IMR-90 (cell line): ENCODE data around the gene EFHD2. TPM values are rescaled to one million over a fixed set of nuclear protein-coding genes. Genes with fewer than 3 reads are reported as not detected.
A peak's percentile ranks its signal among the peaks of the same experiment; 100 is the strongest.

Source experiments
- ATAC-seq: fragments of 200-7000 bp; cut with Tn5 transposase; 2 replicates; pipeline ENCODE4 v1.9.1; 2020; ENCODE audit warnings: low read depth, mild to moderate bottlenecking, moderate library complexity
- BruUV-seq: library from RNA; stranded (reverse); fragments of 400-500 nt; replicated peaks from 2 replicates; lab custom pipeline; 2021; lab: Mats Ljungman, UMichigan
- CTCF ChIA-PET: fragments of 300-600 bp; formaldehyde crosslinking; extraction: SDS; loops from one replicate; lab custom pipeline; 2021; ENCODE audit warnings: antibody characterized with exemption; lab: Yijun Ruan, JAX
- POLR2A ChIA-PET: fragments of 300-600 bp; sonication (Branson Sonifier 250); formaldehyde crosslinking; loops from one replicate; lab custom pipeline; 2022; ENCODE audit warnings: antibody characterized with exemption; ENCODE audit not compliant: unreplicated experiment; lab: Charles Lee
- DNase-seq: peaks from one replicate; pipeline ENCODE4 v3.0.0; 2013
- H2AFZ ChIP-seq: replicated peaks from 2 replicates; pipeline ENCODE3; 2013; ENCODE audit warnings: low read length, mild to moderate bottlenecking; ENCODE audit not compliant: poor library complexity
- H2AK5ac ChIP-seq: 2 replicates; pipeline ENCODE4 v1.6.1; 2013; ENCODE audit warnings: low read depth, low read length, inconsistent platforms
- H2AK9ac ChIP-seq: replicated peaks from 2 replicates; pipeline ENCODE3; 2013; ENCODE audit warnings: mild to moderate bottlenecking, low read depth, low read length, moderate library complexity; ENCODE audit not compliant: poor library complexity
- H2BK120ac ChIP-seq: 2 replicates; pipeline ENCODE4 v1.6.1; 2013; ENCODE audit warnings: low read depth, low read length, inconsistent platforms
- H2BK15ac ChIP-seq: 3 replicates; pipeline ENCODE4 v1.6.1; 2013; ENCODE audit warnings: low read depth, low read length, inconsistent platforms
- H2BK20ac ChIP-seq: 2 replicates; pipeline ENCODE4 v1.6.1; 2013; ENCODE audit warnings: low read depth, mild to moderate bottlenecking, inconsistent platforms, low read length, moderate library complexity
- H2BK5ac ChIP-seq: 2 replicates; pipeline ENCODE4 v1.6.1; 2013; ENCODE audit warnings: mild to moderate bottlenecking, low read depth, low read length, inconsistent platforms; ENCODE audit not compliant: poor library complexity, severe bottlenecking
- H3K14ac ChIP-seq: replicated peaks from 2 replicates; pipeline ENCODE4 v1.6.1; 2013; ENCODE audit warnings: low read depth, low read length, inconsistent platforms
- H3K18ac ChIP-seq: 2 replicates; pipeline ENCODE4 v1.6.1; 2013; ENCODE audit warnings: low read depth, low read length, control low read depth
- H3K23ac ChIP-seq: 2 replicates; pipeline ENCODE4 v1.6.1; 2013; ENCODE audit warnings: low read depth, low read length, inconsistent platforms
- H3K27ac ChIP-seq: 2 replicates; pipeline ENCODE4 v1.5.1; 2013; ENCODE audit warnings: mild to moderate bottlenecking, control low read depth, low read length; ENCODE audit not compliant: insufficient read depth
- H3K27me3 ChIP-seq: 2 replicates; pipeline ENCODE4 v1.6.1; 2013; ENCODE audit warnings: low read length; ENCODE audit not compliant: control insufficient read depth, insufficient read depth
- H3K36me3 ChIP-seq: 2 replicates; pipeline ENCODE4 v1.6.1; 2013; ENCODE audit warnings: low read length, mixed read lengths; ENCODE audit not compliant: control insufficient read depth, insufficient read depth
- H3K4ac ChIP-seq: 2 replicates; pipeline ENCODE4 v1.6.1; 2013; ENCODE audit warnings: low read depth, low read length, inconsistent platforms
- H3K4me1 ChIP-seq: 2 replicates; pipeline ENCODE4 v1.6.1; 2013; ENCODE audit warnings: low read length, mixed read lengths; ENCODE audit not compliant: control insufficient read depth, insufficient read depth
- H3K4me2 ChIP-seq: 2 replicates; pipeline ENCODE4 v1.6.1; 2013; ENCODE audit warnings: low read depth, mild to moderate bottlenecking, control low read depth, low read length, moderate library complexity
- H3K4me3 ChIP-seq: 2 replicates; pipeline ENCODE4 v1.5.1; 2013; ENCODE audit warnings: low read depth, mild to moderate bottlenecking, control low read depth, low read length, moderate library complexity; ENCODE audit not compliant: insufficient read depth
- H3K56ac ChIP-seq: 2 replicates; pipeline ENCODE4 v1.6.1; 2013; ENCODE audit warnings: low read length, inconsistent platforms; ENCODE audit not compliant: insufficient read depth; ENCODE audit errors: extremely low read depth
- H3K79me1 ChIP-seq, 2 experiments: 2 replicates each; pipeline ENCODE4 v1.6.1; 2013; ENCODE audit warnings: low read length in 2 of 2, inconsistent platforms in 1 of 2, low read depth in 1 of 2
- H3K9ac ChIP-seq: 2 replicates; pipeline ENCODE4 v1.6.1; 2013; ENCODE audit warnings: low read depth, low read length, control low read depth
- H3K9me1 ChIP-seq: 2 replicates; pipeline ENCODE4 v1.6.1; 2013; ENCODE audit warnings: low read length, inconsistent platforms; ENCODE audit not compliant: insufficient read depth
- H3K9me3 ChIP-seq: 2 replicates; pipeline ENCODE4 v1.6.1; 2013; ENCODE audit warnings: low read length; ENCODE audit not compliant: control insufficient read depth, insufficient read depth
- H4K20me1 ChIP-seq: 2 replicates; pipeline ENCODE4 v1.6.1; 2013; ENCODE audit warnings: low read length, inconsistent platforms; ENCODE audit not compliant: insufficient read depth
- H4K5ac ChIP-seq: 2 replicates; pipeline ENCODE4 v1.6.1; 2013; ENCODE audit warnings: mild to moderate bottlenecking, low read depth, low read length, control low read depth
- H4K8ac ChIP-seq, 2 experiments: 2 replicates each; pipeline ENCODE4 v1.6.1; 2013; ENCODE audit warnings: low read depth in 2 of 2, low read length in 2 of 2, control low read depth in 1 of 2, inconsistent platforms in 1 of 2
- H4K91ac ChIP-seq: 2 replicates; pipeline ENCODE4 v1.6.1; 2013; ENCODE audit warnings: low read depth, low read length, inconsistent platforms; ENCODE audit not compliant: insufficient read depth
- BHLHE40 ChIP-seq: fragments of 150-350 bp; IDR thresholded peaks from 2 replicates; pipeline ENCODE4 v1.6.1; 2016; ENCODE audit warnings: mild to moderate bottlenecking, low read depth, low read length
- CEBPB ChIP-seq: IDR thresholded peaks from 2 replicates; pipeline ENCODE4 v1.6.1; 2012; ENCODE audit warnings: low read depth, low read length, improper control_type of control experiment
- CHD1 ChIP-seq: IDR thresholded peaks from 2 replicates; pipeline ENCODE4 v1.6.1; 2012; ENCODE audit warnings: low read depth, low read length, improper control_type of control experiment
- FOS ChIP-seq: fragments of 150-350 bp; IDR thresholded peaks from 2 replicates; pipeline ENCODE4 v1.6.1; 2016; ENCODE audit warnings: low read depth, low read length
- MAFK ChIP-seq: IDR thresholded peaks from 2 replicates; pipeline ENCODE4 v1.6.1; 2012; ENCODE audit warnings: low read depth, low read length, improper control_type of control experiment
- MAZ ChIP-seq: IDR thresholded peaks from 2 replicates; pipeline ENCODE4 v1.6.1; 2012; ENCODE audit warnings: low read depth, mild to moderate bottlenecking, low read length, improper control_type of control experiment, moderate library complexity, borderline replicate concordance
- MXI1 ChIP-seq: IDR thresholded peaks from 2 replicates; pipeline ENCODE4 v1.6.1; 2012; ENCODE audit warnings: low read depth, mild to moderate bottlenecking, low read length, moderate library complexity, borderline replicate concordance
- NFE2L2 ChIP-seq: fragments of 150-350 bp; IDR thresholded peaks from 2 replicates; pipeline ENCODE4 v1.6.1; 2016; ENCODE audit warnings: low read depth, mild to moderate bottlenecking, low read length
- POLR2A ChIP-seq: IDR thresholded peaks from 2 replicates; pipeline ENCODE4 v1.6.1; 2012; ENCODE audit warnings: mild to moderate bottlenecking, low read depth, low read length
- RCOR1 ChIP-seq: IDR thresholded peaks from 2 replicates; pipeline ENCODE4 v1.6.1; 2012; ENCODE audit warnings: mild to moderate bottlenecking, low read length, improper control_type of control experiment; ENCODE audit not compliant: insufficient replicate concordance
- RFX5 ChIP-seq: IDR thresholded peaks from 2 replicates; pipeline ENCODE4 v1.8.0; 2012; ENCODE audit warnings: low read depth, mild to moderate bottlenecking, low read length, moderate library complexity
- SMC3 ChIP-seq: fragments of 150-350 bp; IDR thresholded peaks from 2 replicates; pipeline ENCODE4 v1.6.1; 2016; ENCODE audit warnings: low read depth, mild to moderate bottlenecking, antibody characterized with exemption, low read length, moderate library complexity
- WGBS, 2 experiments: methylation state at CpG; one replicate each; pipeline versions ENCODE4 v1.1.5 to v1.1.7; 2013; ENCODE audit warnings: missing lambda C conversion rate in 2 of 2; ENCODE audit not compliant: insufficient read length in 1 of 2; ENCODE audit errors: extremely low coverage in 2 of 2; 5-methylcytosine and 5-hydroxymethylcytosine counted together
- dilution Hi-C: fragments of 300-500 bp; cut with HindIII; formaldehyde crosslinking; loops from one replicate; pipeline ENCODE4 v1.14.3; 2018; ENCODE audit warnings: low sequenced_read_pairs; ENCODE audit not compliant: unreplicated experiment
- in situ Hi-C: fragments of 300-500 bp; cut with MboI; formaldehyde crosslinking; loops from 3 replicates; pipeline ENCODE4 v1.14.3; 2019; ENCODE audit warnings: low sequenced_read_pairs, inconsistent platforms, mixed read lengths
- intact Hi-C: fragments of 100-400 bp; cut with micrococcal nuclease; formaldehyde crosslinking; loops from 2 replicates; pipeline ENCODE4 v1.10.0; 2022
- polyA plus RNA-seq, 3 experiments: library from polyadenylated mRNA; depleted of rRNA; stranded (reverse); fragments of >200 nt; gene quantifications; 2 replicates each; pipeline ENCODE4 v1.2.3, GENCODE V29; 2012; ENCODE audit warnings: low replicate concordance in 1 of 3
- total RNA-seq: library from RNA; depleted of rRNA; stranded (reverse); fragments of >200 nt; gene quantifications from 2 replicates; pipeline ENCODE4 v1.2.3, GENCODE V29; 2012
- TF ChIP-seq, protein P1 (sequence below): fragments of 150-350 bp; IDR thresholded peaks from 2 replicates; pipeline ENCODE4 v1.6.1; 2017; ENCODE audit warnings: mild to moderate bottlenecking, antibody characterized with exemption, low read length, low read depth
- TF ChIP-seq, protein P2 (sequence below): fragments of 150-350 bp; IDR thresholded peaks from 2 replicates; pipeline ENCODE4 v1.6.1; 2016; ENCODE audit warnings: low read depth, mild to moderate bottlenecking, low read length, moderate library complexity, borderline replicate concordance
- TF ChIP-seq, protein P3 (sequence below): conservative IDR thresholded peaks from 2 replicates; pipeline ENCODE4 v1.5.1; 2012; ENCODE audit warnings: mild to moderate bottlenecking, low read depth, low read length, improper control_type of control experiment

The EFHD2 gene
- total and polyA plus RNA-seq, 2 of the 4 experiments (the other 2 are of a cell fraction) = 22.6 to 58.9 TPM

DNA sequence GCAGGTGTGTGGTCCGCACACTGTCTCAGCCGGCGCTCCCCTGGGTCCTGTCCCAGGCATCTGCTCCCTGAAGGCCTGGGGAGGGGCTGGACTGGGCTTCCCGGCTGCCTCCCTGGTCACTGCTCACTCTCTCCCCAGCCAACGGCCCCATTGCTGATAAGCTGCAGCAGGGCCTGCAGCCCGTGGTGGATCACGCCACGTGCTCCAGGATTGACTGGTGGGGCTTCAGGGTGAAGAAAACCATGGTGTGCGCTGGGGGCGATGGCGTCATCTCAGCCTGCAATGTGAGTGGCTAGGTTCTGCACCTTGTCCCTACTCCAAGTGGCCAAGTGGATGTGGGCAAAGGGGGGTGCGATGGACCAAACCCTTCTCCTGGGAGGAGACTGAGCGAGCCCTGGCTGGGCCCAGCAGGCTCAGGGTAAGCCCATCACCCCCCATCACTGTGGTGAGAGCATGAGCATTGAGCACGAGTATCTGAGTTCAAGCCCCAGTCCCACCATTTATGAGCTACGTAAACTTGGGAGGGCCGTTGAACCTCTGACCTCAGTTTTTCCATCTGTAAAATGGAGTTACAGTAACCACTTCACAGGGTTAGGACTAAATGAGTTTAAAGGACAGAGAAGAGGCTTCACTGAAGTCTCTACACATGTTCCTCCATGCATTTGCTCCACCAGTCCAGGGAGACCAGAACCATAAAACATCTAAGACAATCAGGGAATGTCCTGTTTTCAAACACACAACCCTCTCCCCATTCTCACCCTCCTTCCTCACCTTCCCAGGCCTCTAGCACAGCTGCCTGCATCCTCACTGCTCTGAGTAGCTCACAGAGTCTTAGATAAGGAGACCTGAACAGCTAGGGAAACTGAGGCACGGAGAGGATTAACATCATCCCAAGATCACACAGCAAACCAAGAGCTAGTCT lies 35.0 kb downstream of the EFHD2 start:
- no peak for ATAC-seq
- WGBS, 2 experiments = 83% methylated on average over 4 of the region's 17 CpGs; no CpG with 5 or more reads in 1 of the 2 experiments
- H3K56ac ChIP-seq = no peak overlapping the region
- TF ChIP-seq RFX5 (no peak), MXI1 (no peak), CHD1 (no peak), CEBPB (no peak), BHLHE40 (no peak), MAFK (no peak), MAZ (no peak), FOS (no peak), RCOR1 (no peak), NFE2L2 (no peak), SMC3 (no peak), POLR2A (no peak)
- TF ChIP-seq, protein P1, sequence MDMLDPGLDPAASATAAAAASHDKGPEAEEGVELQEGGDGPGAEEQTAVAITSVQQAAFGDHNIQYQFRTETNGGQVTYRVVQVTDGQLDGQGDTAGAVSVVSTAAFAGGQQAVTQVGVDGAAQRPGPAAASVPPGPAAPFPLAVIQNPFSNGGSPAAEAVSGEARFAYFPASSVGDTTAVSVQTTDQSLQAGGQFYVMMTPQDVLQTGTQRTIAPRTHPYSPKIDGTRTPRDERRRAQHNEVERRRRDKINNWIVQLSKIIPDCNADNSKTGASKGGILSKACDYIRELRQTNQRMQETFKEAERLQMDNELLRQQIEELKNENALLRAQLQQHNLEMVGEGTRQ = no peak
- TF ChIP-seq, protein P2, sequence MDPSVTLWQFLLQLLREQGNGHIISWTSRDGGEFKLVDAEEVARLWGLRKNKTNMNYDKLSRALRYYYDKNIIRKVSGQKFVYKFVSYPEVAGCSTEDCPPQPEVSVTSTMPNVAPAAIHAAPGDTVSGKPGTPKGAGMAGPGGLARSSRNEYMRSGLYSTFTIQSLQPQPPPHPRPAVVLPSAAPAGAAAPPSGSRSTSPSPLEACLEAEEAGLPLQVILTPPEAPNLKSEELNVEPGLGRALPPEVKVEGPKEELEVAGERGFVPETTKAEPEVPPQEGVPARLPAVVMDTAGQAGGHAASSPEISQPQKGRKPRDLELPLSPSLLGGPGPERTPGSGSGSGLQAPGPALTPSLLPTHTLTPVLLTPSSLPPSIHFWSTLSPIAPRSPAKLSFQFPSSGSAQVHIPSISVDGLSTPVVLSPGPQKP = no peak
- TF ChIP-seq, protein P3, sequence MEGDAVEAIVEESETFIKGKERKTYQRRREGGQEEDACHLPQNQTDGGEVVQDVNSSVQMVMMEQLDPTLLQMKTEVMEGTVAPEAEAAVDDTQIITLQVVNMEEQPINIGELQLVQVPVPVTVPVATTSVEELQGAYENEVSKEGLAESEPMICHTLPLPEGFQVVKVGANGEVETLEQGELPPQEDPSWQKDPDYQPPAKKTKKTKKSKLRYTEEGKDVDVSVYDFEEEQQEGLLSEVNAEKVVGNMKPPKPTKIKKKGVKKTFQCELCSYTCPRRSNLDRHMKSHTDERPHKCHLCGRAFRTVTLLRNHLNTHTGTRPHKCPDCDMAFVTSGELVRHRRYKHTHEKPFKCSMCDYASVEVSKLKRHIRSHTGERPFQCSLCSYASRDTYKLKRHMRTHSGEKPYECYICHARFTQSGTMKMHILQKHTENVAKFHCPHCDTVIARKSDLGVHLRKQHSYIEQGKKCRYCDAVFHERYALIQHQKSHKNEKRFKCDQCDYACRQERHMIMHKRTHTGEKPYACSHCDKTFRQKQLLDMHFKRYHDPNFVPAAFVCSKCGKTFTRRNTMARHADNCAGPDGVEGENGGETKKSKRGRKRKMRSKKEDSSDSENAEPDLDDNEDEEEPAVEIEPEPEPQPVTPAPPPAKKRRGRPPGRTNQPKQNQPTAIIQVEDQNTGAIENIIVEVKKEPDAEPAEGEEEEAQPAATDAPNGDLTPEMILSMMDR = no peak

More for the DNA sequence above, 35.0 kb downstream of the EFHD2 start:
- no peaks in the 10 kb centered on the region for H3K9me1 ChIP-seq
- no peak overlapping the region for H2BK120ac ChIP-seq
- H3K4me1 ChIP-seq = no peaks in the 10 kb centered on the region
- H3K36me3 ChIP-seq = no peaks in the 10 kb centered on the region
- H4K8ac ChIP-seq = no peak overlapping the region
- intact Hi-C loops = no loop called here
- ChIA-PET POLR2A (no interaction called here), CTCF (no interaction called here)
- no peak for DNase-seq
- no peak overlapping the region for H3K27ac ChIP-seq
- no peak overlapping the region for H2AK5ac ChIP-seq
- peak overlapping the region; percentile 6 for H2AFZ ChIP-seq
- no peaks in the 10 kb centered on the region for H3K79me1 ChIP-seq
- H4K20me1 ChIP-seq = no peaks in the 10 kb centered on the region
- peaks cover 33% of the 10 kb centered on the region; the same call in 1 of the 2 replicates for H3K27me3 ChIP-seq
- no peak overlapping the region for H3K23ac ChIP-seq
- in situ Hi-C loops = no loop called here
- H3K9me3 ChIP-seq = no peaks in the 10 kb centered on the region
- H3K18ac ChIP-seq = no peak overlapping the region
- no peak overlapping the region for H2AK9ac ChIP-seq
- H3K4ac ChIP-seq = no peak overlapping the region
- H4K91ac ChIP-seq = no peak overlapping the region
- BruUV-seq = no TSS peak
- no peak overlapping the region for H3K4me2 ChIP-seq
- dilution Hi-C loops = no loop called here
- no peak overlapping the region for H2BK20ac ChIP-seq
- H2BK15ac ChIP-seq = no peak overlapping the region
- no peak overlapping the region for H3K9ac ChIP-seq
- no peak overlapping the region for H3K4me3 ChIP-seq
- H2BK5ac ChIP-seq = no peak overlapping the region
- H4K5ac ChIP-seq = no peak overlapping the region
- H3K14ac ChIP-seq = no peak overlapping the region
